GM19099 (cell line): ENCODE results near the gene FOXO6.

Experiments used
- POLR2A ChIP-seq: IDR thresholded peaks from 3 replicates; pipeline ENCODE4 v1.6.1; 2011; ENCODE audit warnings: low read depth; ENCODE audit not compliant: insufficient read length; ENCODE audit errors: extremely low read depth

The FOXO6 gene

GRCh38 chr1:41365772-41366454 lies 4.7 kb downstream of the FOXO6 start:
- TF ChIP-seq POLR2A, result no peak

- no peak for TF ChIP-seq POLR2A
Observed at GRCh38 chr1:41366455-41367287, 5.4 kb downstream of the FOXO6 start.

GRCh38 chr1:41367288-41367642 lies 6.0 kb downstream of the FOXO6 start:
- no peak for TF ChIP-seq POLR2A

GRCh38 chr1:41368366-41368765 lies 7.1 kb downstream of the FOXO6 start:
- TF ChIP-seq POLR2A, result no peak

GRCh38 chr1:41368801-41369200 lies 7.6 kb downstream of the FOXO6 start:
- no peak for TF ChIP-seq POLR2A

- TF ChIP-seq POLR2A, result no peak
Observed at GRCh38 chr1:41369531-41369930, 8.3 kb downstream of the FOXO6 start.

GRCh38 chr1:41370225-41370624 lies 9.0 kb downstream of the FOXO6 start:
- TF ChIP-seq POLR2A, result no peak

- no peak for TF ChIP-seq POLR2A
Observed at GRCh38 chr1:41370756-41371420, 9.7 kb downstream of the FOXO6 start.

- no peak for TF ChIP-seq POLR2A
Observed at GRCh38 chr1:41371630-41372599, 10.7 kb downstream of the FOXO6 start.

GRCh38 chr1:41372600-41372993 lies 11.4 kb downstream of the FOXO6 start:
- no peak for TF ChIP-seq POLR2A

GRCh38 chr1:41373373-41373772 lies 12.1 kb downstream of the FOXO6 start:
- no peak for TF ChIP-seq POLR2A

GRCh38 chr1:41374711-41375110 lies 13.5 kb downstream of the FOXO6 start:
- TF ChIP-seq POLR2A, result no peak

GRCh38 chr1:41377397-41377796 lies 16.2 kb downstream of the FOXO6 start:
- no peak for TF ChIP-seq POLR2A

GRCh38 chr1:41378222-41378621 lies 17.0 kb downstream of the FOXO6 start:
- no peak for TF ChIP-seq POLR2A
